Stimulated activated CD4-positive, alpha-beta T cell treated with anti-CD3 and anti-CD28 coated beads, Interleukin-12 subunit alpha, Interleukin-12 subunit beta, amount 100 ng/mL, for 24 hours (primary cell): ENCODE data around the gene PMM2.
"Not testable (repeated sequence)": the region's sequence is repeated elsewhere in the genome, so short reads cannot be mapped to it uniquely, and the experiment has no call there.

Experiments used
- DNase-seq, 2 experiments: peaks; one replicate each; pipeline ENCODE4 v3.0.0-alpha.2; 2020; ENCODE audit warnings: low read depth in 2 of 2

PMM2 gene

DNA sequence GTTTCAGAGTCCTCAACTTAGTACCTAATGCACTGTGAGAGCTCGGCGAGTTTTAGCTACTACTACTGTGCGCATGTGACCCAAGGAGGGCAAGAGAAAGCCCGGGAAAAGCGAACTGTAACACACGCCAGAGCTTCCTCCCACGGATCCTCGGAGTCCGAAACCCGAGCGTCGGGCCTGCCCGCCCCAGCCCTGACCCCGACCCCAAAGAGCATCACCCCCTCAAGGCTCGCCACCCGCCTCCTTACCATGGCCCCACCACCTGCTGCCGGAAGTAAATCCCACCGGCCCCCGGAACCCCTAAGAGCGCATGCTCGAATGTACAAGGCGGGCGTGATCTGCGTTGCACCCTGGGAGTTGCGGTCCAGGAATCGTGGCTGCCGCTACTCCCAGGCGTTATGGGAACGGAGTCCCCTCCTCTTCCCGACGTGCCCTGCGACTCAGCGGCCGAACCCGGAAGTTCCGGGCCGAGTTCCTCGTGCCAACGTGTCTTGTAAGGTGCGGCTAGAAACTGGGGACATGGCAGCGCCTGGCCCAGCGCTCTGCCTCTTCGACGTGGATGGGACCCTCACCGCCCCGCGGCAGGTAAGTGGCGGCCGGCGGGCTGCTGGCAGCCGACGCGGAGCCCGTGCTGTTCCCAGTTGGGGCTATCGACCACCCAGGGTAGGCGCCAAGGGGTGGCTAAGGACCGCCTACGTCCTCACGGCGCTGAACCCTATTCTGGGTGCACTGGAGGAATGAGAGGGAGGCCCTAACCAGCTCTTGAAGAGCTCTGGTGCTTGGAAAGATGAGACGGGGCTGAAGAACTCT, at the start of gene PMM2, which contains the start of gene TMEM186:
TSS of gene PMM2 (plus strand) at position 476 of the 810 bp plus-strand sequence. CDS start at position 520, 44 bp downstream.
TSS of gene TMEM186 (minus strand) at position 276 of the 810 bp plus-strand sequence. CDS start at position 251, 25 bp downstream.
- DNase-seq: peak; percentile 91

DNA sequence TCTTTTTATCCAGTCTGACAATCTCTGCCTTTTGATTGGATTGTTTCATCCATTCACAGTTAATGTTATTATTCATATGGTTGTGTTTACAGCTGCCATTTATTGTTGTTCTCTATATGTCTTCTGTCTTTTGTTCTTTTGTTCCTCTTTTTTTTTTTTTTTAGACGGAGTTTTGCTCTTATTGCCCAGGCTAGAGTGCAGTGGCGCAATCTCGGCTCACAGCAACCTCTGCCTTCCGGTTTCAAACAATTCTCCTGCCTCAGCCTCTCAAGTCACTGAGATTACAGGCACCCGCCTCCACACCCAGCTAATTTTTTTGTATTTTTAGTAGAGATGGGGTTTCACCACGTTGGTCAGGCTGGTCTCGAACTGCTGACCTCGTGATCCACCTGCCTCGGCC, 48.7 kb upstream of the PMM2 start:
- not testable (repeated sequence) for DNase-seq

DNA sequence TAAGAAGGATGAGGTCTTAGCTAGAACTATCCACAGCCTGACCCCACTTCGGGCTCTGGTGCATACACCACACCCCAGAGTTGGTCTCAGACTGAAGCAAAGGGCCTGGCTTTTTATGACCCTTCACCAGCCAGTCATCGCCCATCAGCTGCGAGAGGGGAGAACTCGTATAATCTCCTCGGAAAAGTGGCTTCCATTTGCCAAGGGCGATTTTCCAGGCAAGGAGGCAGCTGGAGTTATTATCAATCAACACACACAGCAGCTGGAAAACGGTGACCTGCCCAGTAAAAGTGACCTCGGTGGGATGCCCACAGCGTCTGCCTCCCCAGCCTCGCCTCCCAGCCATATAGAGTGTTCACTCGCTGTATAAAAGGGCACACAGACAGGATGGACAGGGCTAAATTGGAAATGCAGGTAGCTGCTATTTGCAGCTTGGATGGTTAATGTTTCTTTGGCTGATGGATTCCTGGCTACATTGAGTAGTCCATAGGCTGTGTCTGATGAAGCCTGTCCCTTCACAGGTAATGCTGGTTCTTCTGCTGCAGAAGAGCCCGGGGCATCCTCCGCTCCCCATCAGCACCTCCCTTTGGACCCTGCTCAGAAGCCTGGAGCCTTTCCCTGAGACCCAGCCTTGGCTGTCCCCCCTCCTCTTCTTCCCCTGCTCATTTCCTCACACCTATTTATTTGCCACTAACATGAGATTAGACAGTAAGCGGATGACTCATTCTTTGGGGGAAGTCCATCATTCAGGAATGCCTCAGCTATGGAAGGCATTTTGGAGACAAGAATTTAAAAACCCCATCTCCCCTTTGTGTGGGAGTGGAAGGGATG, 45.9 kb upstream of the PMM2 start:
- no peak for DNase-seq

- no peak for DNase-seq
These were observed 44.9 kb upstream of the PMM2 start for GRCh38 chr16:8752706-8753105.

- no peak for DNase-seq
These were observed 44.1 kb upstream of the PMM2 start for GRCh38 chr16:8753416-8754054.

GRCh38 chr16:8756755-8757154, 40.9 kb upstream of the PMM2 start:
- DNase-seq: no peak

DNA sequence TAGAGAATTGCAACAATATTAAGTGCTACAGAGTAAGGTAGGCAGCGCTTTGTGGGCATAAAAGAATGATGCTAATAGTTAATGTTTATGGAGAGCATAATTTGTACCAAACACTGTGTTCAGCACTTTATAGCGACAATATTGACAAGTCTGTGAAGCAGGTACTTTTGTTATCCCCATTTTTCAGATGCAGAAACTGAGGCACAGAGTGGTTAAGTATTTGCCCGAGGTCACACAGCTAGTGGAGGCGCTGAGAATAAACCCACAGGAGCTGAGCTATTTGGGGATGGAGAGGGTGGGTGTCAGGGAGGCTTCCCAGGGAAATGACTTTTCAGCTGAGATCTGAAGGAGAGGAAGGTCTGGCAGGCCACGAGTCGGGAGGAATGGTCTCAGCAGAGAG, 39.6 kb upstream of the PMM2 start:
- no peak for DNase-seq

DNA sequence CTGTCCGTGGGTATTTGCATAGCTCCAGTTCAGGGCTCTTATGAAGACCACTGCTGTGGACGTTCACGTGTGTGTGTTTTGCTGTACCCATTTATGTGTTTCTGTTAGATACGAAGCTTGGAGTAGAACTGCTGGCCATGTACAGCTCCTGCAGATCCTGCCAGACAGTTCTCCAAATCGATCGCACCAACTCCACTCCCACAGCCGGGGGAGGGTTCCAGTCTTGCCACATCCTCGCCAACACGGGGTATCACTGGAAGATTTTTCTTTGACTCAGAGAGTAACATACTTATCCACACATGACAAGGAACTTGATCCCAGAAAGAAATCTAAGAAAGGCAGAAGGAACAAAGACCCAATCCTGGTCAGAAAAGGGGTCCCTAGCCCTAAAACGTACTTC, 37.6 kb upstream of the PMM2 start:
- no peak for DNase-seq

DNA sequence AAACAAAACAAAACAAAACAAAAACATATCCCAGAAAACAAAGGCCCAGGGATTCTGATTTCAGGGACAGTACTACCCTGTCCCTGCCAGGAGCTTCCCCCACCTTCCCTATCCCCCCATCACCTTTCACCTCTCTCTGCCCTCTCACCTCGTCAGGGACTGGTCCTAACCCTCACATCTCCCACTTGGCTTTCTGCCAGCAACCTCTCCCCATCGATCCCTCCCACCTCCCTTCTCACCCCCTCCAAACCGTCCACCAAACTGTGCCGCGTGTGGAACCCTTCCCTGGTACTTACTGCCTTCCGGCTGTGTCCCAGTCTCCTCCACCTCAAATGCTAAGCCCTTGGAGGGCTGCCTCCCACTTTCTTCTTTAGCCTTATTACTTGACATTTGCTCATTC, 36.6 kb upstream of the PMM2 start:
- DNase-seq: no peak

GRCh38 chr16:8762254-8762653, 35.4 kb upstream of the PMM2 start:
- no peak for DNase-seq

DNA sequence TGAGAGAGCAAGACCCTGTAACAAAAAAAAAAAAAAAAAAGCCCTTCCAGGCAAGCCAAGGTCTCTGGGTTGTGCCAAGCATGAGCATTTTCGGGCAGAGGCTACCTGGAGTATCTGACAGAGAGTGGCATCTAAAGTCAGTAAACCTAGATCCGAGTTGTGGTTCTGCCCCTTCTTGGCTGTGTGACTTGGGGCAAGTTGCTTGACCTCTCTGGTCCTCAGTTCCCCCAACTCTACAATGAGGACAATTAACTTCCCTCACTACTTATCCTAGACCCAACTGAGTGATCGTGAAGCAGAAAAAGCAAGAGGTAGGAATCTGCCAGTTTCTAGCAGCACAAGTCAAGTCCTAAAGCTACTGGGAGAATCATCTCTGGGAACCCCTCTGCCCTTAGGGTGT, 34.6 kb upstream of the PMM2 start:
- no peak for DNase-seq

- DNase-seq: no peak
These were observed 33.7 kb upstream of the PMM2 start for GRCh38 chr16:8763899-8764298.

DNA sequence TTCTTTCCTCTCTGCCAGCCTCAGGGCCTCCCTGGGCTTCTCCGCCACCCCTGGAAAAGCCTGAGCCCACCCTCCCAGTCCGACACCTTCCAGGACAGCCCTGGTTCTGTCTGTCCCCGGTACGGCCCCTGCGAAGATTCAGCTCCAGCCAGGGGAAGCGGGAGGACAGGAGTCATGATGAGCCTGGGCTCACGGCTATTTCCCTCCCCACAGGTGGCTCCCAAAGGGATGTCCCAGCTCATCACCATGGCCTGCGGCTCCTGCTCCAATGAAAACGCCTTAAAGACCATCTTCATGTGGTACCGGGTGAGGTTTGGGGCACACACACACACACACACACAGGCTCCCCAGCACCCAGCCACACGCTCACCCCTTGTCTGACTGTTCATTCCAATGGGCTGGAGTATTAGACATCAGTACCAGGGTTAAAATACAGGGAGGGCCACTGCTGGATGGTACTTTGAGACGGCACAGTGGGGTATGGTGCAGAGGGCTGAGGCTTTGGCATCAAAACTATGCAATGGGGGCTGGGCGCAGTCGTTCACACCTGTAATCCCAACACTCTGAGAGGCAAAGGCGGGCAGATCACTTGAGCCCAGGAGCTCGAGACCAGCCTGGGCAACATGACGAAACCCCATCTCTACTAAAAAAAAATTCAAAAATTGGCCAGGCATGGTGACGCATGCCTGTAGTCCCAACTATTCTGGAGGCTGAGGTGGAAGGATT, 33.0 kb upstream of the PMM2 start:
- no peak for DNase-seq

GRCh38 chr16:8767176-8767575, 30.5 kb upstream of the PMM2 start:
- DNase-seq: no peak

- no peak for DNase-seq
These were observed 29.4 kb upstream of the PMM2 start for GRCh38 chr16:8768283-8768682.

DNA sequence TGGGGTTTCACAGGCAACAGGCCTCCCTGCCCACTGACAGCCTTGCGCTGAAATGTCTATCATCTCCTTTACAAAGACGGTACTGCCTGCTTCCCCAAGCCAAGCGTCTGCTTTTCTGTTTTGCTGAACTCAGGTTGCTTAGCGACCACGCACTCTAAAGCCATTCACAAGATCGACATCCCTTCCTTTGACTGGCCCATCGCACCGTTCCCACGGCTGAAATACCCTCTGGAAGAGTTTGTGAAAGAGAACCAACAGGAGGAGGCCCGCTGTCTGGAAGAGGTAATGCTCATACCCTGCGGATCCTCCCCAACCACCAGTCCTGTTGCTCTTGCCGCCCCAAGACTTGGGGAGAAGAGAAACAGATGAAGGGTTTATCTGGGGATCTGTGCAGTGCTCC, 28.9 kb upstream of the PMM2 start:
- no peak for DNase-seq

- DNase-seq: no peak
These were observed 24.1 kb upstream of the PMM2 start for GRCh38 chr16:8773537-8773936.

- no peak for DNase-seq
These were observed 23.4 kb upstream of the PMM2 start for GRCh38 chr16:8774208-8774607.

GRCh38 chr16:8775359-8775758, 22.3 kb upstream of the PMM2 start:
- no peak for DNase-seq

GRCh38 chr16:8776129-8776584, 21.5 kb upstream of the PMM2 start:
- no peak for DNase-seq

DNA sequence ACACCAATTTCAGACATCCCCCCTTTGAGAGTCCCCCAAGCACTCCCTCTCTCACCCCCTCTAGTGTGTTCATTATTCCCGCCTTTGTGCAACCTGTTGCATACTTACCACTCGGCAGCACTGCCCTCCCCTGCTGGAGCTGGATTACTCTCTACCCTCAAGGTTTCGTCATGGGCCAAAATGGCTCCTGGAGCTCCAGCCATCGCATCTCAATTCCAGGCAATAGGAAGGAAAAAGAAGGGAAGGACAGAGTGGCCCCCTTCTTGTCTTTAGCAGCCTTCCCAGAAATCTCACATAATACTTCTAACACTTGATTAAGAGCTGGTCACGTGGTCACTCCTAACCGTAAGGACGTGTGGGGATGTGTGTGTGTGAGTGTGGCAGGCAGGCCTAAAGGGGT, 20.4 kb upstream of the PMM2 start:
- no peak for DNase-seq

- DNase-seq: no peak
These were observed 15.8 kb upstream of the PMM2 start for GRCh38 chr16:8781797-8782196.
